Uterus (tissue), 2 donors: ENCODE measurements around the gene TTLL7.

Experiments used
- POLR2A ChIP-seq, 2 donors: fragments of 450-650 bp; IDR thresholded peaks; one replicate each; pipeline ENCODE4 v1.6.1; 2016; ENCODE audit warnings: antibody characterized with exemption in 2 of 2, mild to moderate bottlenecking in 1 of 2, moderate library complexity in 1 of 2
- TF ChIP-seq, protein P1 (sequence below), 4 experiments: fragments of 200-600 bp in 2 of 4; fragments of 450-650 bp in 2 of 4; sonication (generic) in 2 of 4; IDR thresholded peaks; one replicate each; pipeline ENCODE4 v1.5.1; 2016 to 2019; ENCODE audit warnings: antibody characterized with exemption in 4 of 4, mild to moderate bottlenecking in 2 of 4, moderate library complexity in 1 of 4

- TF ChIP-seq, protein P1, sequence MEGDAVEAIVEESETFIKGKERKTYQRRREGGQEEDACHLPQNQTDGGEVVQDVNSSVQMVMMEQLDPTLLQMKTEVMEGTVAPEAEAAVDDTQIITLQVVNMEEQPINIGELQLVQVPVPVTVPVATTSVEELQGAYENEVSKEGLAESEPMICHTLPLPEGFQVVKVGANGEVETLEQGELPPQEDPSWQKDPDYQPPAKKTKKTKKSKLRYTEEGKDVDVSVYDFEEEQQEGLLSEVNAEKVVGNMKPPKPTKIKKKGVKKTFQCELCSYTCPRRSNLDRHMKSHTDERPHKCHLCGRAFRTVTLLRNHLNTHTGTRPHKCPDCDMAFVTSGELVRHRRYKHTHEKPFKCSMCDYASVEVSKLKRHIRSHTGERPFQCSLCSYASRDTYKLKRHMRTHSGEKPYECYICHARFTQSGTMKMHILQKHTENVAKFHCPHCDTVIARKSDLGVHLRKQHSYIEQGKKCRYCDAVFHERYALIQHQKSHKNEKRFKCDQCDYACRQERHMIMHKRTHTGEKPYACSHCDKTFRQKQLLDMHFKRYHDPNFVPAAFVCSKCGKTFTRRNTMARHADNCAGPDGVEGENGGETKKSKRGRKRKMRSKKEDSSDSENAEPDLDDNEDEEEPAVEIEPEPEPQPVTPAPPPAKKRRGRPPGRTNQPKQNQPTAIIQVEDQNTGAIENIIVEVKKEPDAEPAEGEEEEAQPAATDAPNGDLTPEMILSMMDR (IDR thresholded peaks at IDR 0.05) = no peak
- no peak for TF ChIP-seq POLR2A (IDR thresholded peaks at IDR 0.05)
These were observed 69.7 kb downstream of the TTLL7 start for GRCh38 chr1:83929184-83929583.
